Right ventricle myocardium inferior (tissue), 1 donor: Measurements from ENCODE around the gene GRIN2A. TPM values are rescaled to one million over a fixed set of nuclear protein-coding genes. Genes with fewer than 3 reads are reported as not detected.

Experiments
- ATAC-seq: fragments of 200-7000 bp; cut with Tn5 transposase; one replicate; pipeline ENCODE4 v1.9.1; 2020; ENCODE audit warnings: mild to moderate bottlenecking, moderate library complexity
- DNase-seq: peaks from one replicate; pipeline ENCODE4 v3.0.0; 2021; ENCODE audit errors: missing footprints
- intact Hi-C: fragments of 100-400 bp; cut with DNase I; formaldehyde crosslinking; loops from one replicate; pipeline ENCODE4 v1.11.0; 2022
- total RNA-seq: library from RNA; stranded (reverse); fragmentation: NEBNext Ultra II Directional; extraction: Animal tissue kit (Norgen Biotek cat#: 25700); gene quantifications from one replicate; pipeline ENCODE4 v1.2.1, GENCODE V29; 2021
- donor health status: DM: no; HTN: yes; CAD: no; lungs with severe emphysema.

GRIN2A gene
- total RNA-seq, 1 donor from 2014 or later = 4.3 TPM

- ATAC-seq (peak; percentile 72), DNase-seq (no peak)
- intact Hi-C loops = no loop called here
Measured at GRCh38 chr16:9787717-9788116, 394.5 kb downstream of the GRIN2A start.

- ATAC-seq (no peak), DNase-seq (no peak)
- intact Hi-C loops = no loop called here
Measured at GRCh38 chr16:9780831-9781230, 401.4 kb downstream of the GRIN2A start.

GRCh38 chr16:9778849-9779248 is 403.4 kb downstream of the GRIN2A start:
- intact Hi-C loops = no loop called here
- no peak for ATAC-seq
- DNase-seq = no peak

- intact Hi-C loops = no loop called here
- no peak for DNase-seq
Measured at GRCh38 chr16:9775998-9776397, 406.2 kb downstream of the GRIN2A start.

GRCh38 chr16:9773289-9773688 is 408.9 kb downstream of the GRIN2A start:
- ATAC-seq = no peak
- no peak for DNase-seq
- intact Hi-C loops = no loop called here

More at GRCh38 chr16:9775998-9776397, 406.2 kb downstream of the GRIN2A start:
- ATAC-seq = no peak

GRCh38 chr16:9772526-9773225 is 409.6 kb downstream of the GRIN2A start:
- DNase-seq (no peak), ATAC-seq (no peak)
- intact Hi-C loops = no loop called here

- ATAC-seq (no peak), DNase-seq (no peak)
- intact Hi-C loops = no loop called here
Measured at GRCh38 chr16:9766891-9767290, 415.3 kb downstream of the GRIN2A start.

GRCh38 chr16:9763505-9763904 is 418.7 kb downstream of the GRIN2A start:
- no peak for ATAC-seq
- intact Hi-C loops = no loop called here

GRCh38 chr16:9761870-9762269 is 420.4 kb downstream of the GRIN2A start:
- intact Hi-C loops = no loop called here
- ATAC-seq (no peak), DNase-seq (no peak)

More at GRCh38 chr16:9763505-9763904, 418.7 kb downstream of the GRIN2A start:
- DNase-seq = no peak

GRCh38 chr16:9757687-9758086 is 424.5 kb downstream of the GRIN2A start:
- no peak for ATAC-seq
- no peak for DNase-seq
- intact Hi-C loops = no loop called here

- intact Hi-C loops = no loop called here
- DNase-seq (no peak), ATAC-seq (no peak)
Measured at GRCh38 chr16:9756434-9756833, 425.8 kb downstream of the GRIN2A start.

- intact Hi-C loops = no loop called here
- ATAC-seq = no peak
- DNase-seq = no peak
Measured at GRCh38 chr16:9755081-9755480, 427.1 kb downstream of the GRIN2A start.

- DNase-seq = no peak
- intact Hi-C loops = no loop called here
- no peak for ATAC-seq
Measured at GRCh38 chr16:9741776-9742175, 440.5 kb downstream of the GRIN2A start.

- intact Hi-C loops = no loop called here
- no peak for ATAC-seq
- no peak for DNase-seq
Measured at GRCh38 chr16:9739301-9739700, 442.9 kb downstream of the GRIN2A start.

GRCh38 chr16:9738690-9739089 is 443.5 kb downstream of the GRIN2A start:
- ATAC-seq (no peak), DNase-seq (no peak)
- intact Hi-C loops = no loop called here

GRCh38 chr16:9736547-9736946 is 445.7 kb downstream of the GRIN2A start:
- intact Hi-C loops = no loop called here
- DNase-seq (no peak), ATAC-seq (no peak)

- intact Hi-C loops = no loop called here
- no peak for DNase-seq
- no peak for ATAC-seq
Measured at GRCh38 chr16:9723136-9723535, 459.1 kb downstream of the GRIN2A start.

- intact Hi-C loops = no loop called here
- ATAC-seq (no peak), DNase-seq (no peak)
Measured at GRCh38 chr16:9713907-9714306, 468.3 kb downstream of the GRIN2A start.

- DNase-seq = no peak
- intact Hi-C loops = no loop called here
- ATAC-seq = no peak
Measured at GRCh38 chr16:9713156-9713555, 469.1 kb downstream of the GRIN2A start.

GRCh38 chr16:9708972-9709620 is 473.1 kb downstream of the GRIN2A start:
- DNase-seq (no peak), ATAC-seq (no peak)
- intact Hi-C loops = no loop called here
